Ishikawa (cell line): ENCODE data around the gene BBS9.

Experiments used
- CEBPB ChIP-seq: IDR thresholded peaks from 2 replicates; pipeline ENCODE4 v1.6.1; 2012
- CREB1 ChIP-seq: IDR thresholded peaks from 2 replicates; pipeline ENCODE4 v1.6.1; 2012; ENCODE audit warnings: low read depth
- EGR1 ChIP-seq: IDR thresholded peaks from 2 replicates; pipeline ENCODE4 v1.6.1; 2012
- EP300 ChIP-seq: IDR thresholded peaks from 2 replicates; pipeline ENCODE4 v1.6.1; 2012; ENCODE audit warnings: borderline replicate concordance
- FOXM1 ChIP-seq: IDR thresholded peaks from 2 replicates; pipeline ENCODE4 v1.6.1; 2012; ENCODE audit warnings: low read depth, borderline replicate concordance
- NFIC ChIP-seq: IDR thresholded peaks from 2 replicates; pipeline ENCODE4 v1.6.1; 2012
- RAD21 ChIP-seq: IDR thresholded peaks from 2 replicates; pipeline ENCODE4 v1.6.1; 2012; ENCODE audit warnings: low read depth
- TAF1 ChIP-seq: IDR thresholded peaks from 2 replicates; pipeline ENCODE4 v1.6.1; 2012; ENCODE audit warnings: low read depth, mild to moderate bottlenecking
- TCF12 ChIP-seq: IDR thresholded peaks from 2 replicates; pipeline ENCODE4 v1.6.1; 2012; ENCODE audit warnings: low read depth
- TEAD4 ChIP-seq: IDR thresholded peaks from 2 replicates; pipeline ENCODE4 v1.6.1; 2012
- YY1 ChIP-seq: IDR thresholded peaks from 2 replicates; pipeline ENCODE4 v1.6.1; 2012; ENCODE audit warnings: low read depth
- ZBTB7A ChIP-seq: IDR thresholded peaks from 2 replicates; pipeline ENCODE4 v1.6.1; 2012; ENCODE audit warnings: low read depth
- TF ChIP-seq, protein P1 (sequence below): IDR thresholded peaks from 2 replicates; pipeline ENCODE4 v1.6.1; 2012
- TF ChIP-seq, protein P2 (sequence below): IDR thresholded peaks from 2 replicates; pipeline ENCODE4 v1.6.1; 2012; ENCODE audit warnings: low read depth, mild to moderate bottlenecking
- TF ChIP-seq, protein P3 (sequence below): IDR thresholded peaks from 2 replicates; pipeline ENCODE4 v1.6.1; 2012

BBS9 gene

DNA sequence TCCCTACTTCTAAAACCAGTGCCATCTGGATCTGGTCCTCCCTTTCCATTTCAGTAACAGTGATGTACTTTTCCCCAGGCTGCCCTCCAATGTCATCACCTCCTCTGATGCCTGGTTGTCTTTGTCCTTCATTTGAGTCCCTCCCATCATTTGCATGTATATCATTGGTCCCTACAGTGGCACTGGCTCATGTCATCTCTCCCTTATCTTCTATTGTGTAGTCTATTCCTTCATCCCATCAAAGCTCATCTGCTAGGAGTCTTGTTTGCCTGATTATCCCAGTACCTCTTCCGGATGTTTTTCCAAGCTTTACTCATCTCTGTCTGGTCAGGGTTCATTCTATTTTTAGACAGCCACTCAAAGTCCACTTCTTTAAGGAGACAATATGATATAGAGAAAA lies 483.1 kb downstream of the BBS9 start:
- no peak for TF ChIP-seq TEAD4
- TF ChIP-seq, protein P1, sequence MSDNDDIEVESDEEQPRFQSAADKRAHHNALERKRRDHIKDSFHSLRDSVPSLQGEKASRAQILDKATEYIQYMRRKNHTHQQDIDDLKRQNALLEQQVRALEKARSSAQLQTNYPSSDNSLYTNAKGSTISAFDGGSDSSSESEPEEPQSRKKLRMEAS, result no peak
- no peak for TF ChIP-seq YY1
- no peak for TF ChIP-seq TCF12
- TF ChIP-seq NFIC, result no peak
- TF ChIP-seq, protein P2, sequence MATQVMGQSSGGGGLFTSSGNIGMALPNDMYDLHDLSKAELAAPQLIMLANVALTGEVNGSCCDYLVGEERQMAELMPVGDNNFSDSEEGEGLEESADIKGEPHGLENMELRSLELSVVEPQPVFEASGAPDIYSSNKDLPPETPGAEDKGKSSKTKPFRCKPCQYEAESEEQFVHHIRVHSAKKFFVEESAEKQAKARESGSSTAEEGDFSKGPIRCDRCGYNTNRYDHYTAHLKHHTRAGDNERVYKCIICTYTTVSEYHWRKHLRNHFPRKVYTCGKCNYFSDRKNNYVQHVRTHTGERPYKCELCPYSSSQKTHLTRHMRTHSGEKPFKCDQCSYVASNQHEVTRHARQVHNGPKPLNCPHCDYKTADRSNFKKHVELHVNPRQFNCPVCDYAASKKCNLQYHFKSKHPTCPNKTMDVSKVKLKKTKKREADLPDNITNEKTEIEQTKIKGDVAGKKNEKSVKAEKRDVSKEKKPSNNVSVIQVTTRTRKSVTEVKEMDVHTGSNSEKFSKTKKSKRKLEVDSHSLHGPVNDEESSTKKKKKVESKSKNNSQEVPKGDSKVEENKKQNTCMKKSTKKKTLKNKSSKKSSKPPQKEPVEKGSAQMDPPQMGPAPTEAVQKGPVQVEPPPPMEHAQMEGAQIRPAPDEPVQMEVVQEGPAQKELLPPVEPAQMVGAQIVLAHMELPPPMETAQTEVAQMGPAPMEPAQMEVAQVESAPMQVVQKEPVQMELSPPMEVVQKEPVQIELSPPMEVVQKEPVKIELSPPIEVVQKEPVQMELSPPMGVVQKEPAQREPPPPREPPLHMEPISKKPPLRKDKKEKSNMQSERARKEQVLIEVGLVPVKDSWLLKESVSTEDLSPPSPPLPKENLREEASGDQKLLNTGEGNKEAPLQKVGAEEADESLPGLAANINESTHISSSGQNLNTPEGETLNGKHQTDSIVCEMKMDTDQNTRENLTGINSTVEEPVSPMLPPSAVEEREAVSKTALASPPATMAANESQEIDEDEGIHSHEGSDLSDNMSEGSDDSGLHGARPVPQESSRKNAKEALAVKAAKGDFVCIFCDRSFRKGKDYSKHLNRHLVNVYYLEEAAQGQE, result no peak
- no peak for TF ChIP-seq CEBPB
- TF ChIP-seq CREB1, result no peak

GRCh38 chr7:33614357-33615117 lies 485.2 kb downstream of the BBS9 start:
- TF ChIP-seq EP300, result no peak
- TF ChIP-seq EGR1, result no peak
- no peak for TF ChIP-seq TAF1
- no peak for TF ChIP-seq CEBPB
- no peak for TF ChIP-seq CREB1
- no peak for TF ChIP-seq TEAD4
- TF ChIP-seq YY1, result no peak
- TF ChIP-seq FOXM1, result no peak
- no peak for TF ChIP-seq ZBTB7A
- TF ChIP-seq NFIC, result no peak
- TF ChIP-seq, protein P1, result no peak
- TF ChIP-seq, protein P2, result no peak
- TF ChIP-seq TCF12, result no peak

DNA sequence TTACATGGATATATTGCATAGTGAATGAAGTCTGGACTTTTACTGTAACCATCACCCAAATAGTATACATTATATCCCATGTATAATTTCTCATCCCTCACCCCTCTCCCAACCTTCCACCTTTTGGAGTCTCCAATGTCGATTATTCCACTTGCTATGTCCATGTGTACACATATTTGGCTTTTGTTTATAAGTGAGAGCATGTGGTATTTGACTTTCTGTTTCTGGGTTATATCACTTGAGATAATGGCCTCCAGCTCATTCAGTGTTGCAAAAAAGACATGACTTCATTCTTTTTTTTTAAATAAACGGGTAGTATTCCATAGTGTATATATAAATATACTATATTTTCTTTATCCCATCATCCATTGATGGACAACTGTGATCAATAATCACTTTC lies 487.4 kb downstream of the BBS9 start:
- TF ChIP-seq, protein P3, sequence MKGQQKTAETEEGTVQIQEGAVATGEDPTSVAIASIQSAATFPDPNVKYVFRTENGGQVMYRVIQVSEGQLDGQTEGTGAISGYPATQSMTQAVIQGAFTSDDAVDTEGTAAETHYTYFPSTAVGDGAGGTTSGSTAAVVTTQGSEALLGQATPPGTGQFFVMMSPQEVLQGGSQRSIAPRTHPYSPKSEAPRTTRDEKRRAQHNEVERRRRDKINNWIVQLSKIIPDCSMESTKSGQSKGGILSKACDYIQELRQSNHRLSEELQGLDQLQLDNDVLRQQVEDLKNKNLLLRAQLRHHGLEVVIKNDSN, result no peak
- TF ChIP-seq TCF12, result no peak

- TF ChIP-seq CREB1 (no peak), TCF12 (no peak), TAF1 (no peak), YY1 (no peak), NFIC (no peak), RAD21 (no peak), TEAD4 (no peak), EGR1 (no peak), ZBTB7A (no peak), CEBPB (no peak), FOXM1 (no peak), EP300 (no peak)
- TF ChIP-seq, protein P3, result no peak
- TF ChIP-seq, protein P1, result no peak
- TF ChIP-seq, protein P2, result no peak
Measured at GRCh38 chr7:33619264-33619663, 489.9 kb downstream of the BBS9 start.
